Muscle layer of colon (tissue), 2 donors: ENCODE results near the gene ETAA1.

Experiments used
- H3K27ac ChIP-seq: one replicate; pipeline ENCODE4 v1.7.0; 2013; ENCODE audit warnings: low read depth, mild to moderate bottlenecking, low read length, moderate library complexity
- H3K27me3 ChIP-seq, 2 donors: one replicate each; pipeline ENCODE4 v1.7.0; 2013; ENCODE audit warnings: low read length in 2 of 2, mild to moderate bottlenecking in 2 of 2; ENCODE audit not compliant: insufficient read depth in 2 of 2, control insufficient read depth in 1 of 2
- H3K36me3 ChIP-seq: one replicate; pipeline ENCODE4 v1.7.0; 2013; ENCODE audit warnings: mild to moderate bottlenecking, low read length; ENCODE audit not compliant: insufficient read depth
- H3K4me1 ChIP-seq: one replicate; pipeline ENCODE4 v1.7.0; 2013; ENCODE audit warnings: mild to moderate bottlenecking, low read length; ENCODE audit not compliant: insufficient read depth
- H3K4me3 ChIP-seq, 2 donors: one replicate each; pipeline ENCODE4 v1.7.0; 2013; ENCODE audit warnings: low read length in 2 of 2, low read depth in 1 of 2, mild to moderate bottlenecking in 1 of 2, moderate library complexity in 1 of 2
- H3K9ac ChIP-seq: one replicate; pipeline ENCODE4 v1.7.0; 2013; ENCODE audit warnings: low read length
- H3K9me3 ChIP-seq: one replicate; pipeline ENCODE4 v1.7.0; 2013; ENCODE audit warnings: mild to moderate bottlenecking, low read length
- donor health status: abdominal sarcoma.
- donor health status: Adenocarcinoma of cecum.

ETAA1 gene

DNA sequence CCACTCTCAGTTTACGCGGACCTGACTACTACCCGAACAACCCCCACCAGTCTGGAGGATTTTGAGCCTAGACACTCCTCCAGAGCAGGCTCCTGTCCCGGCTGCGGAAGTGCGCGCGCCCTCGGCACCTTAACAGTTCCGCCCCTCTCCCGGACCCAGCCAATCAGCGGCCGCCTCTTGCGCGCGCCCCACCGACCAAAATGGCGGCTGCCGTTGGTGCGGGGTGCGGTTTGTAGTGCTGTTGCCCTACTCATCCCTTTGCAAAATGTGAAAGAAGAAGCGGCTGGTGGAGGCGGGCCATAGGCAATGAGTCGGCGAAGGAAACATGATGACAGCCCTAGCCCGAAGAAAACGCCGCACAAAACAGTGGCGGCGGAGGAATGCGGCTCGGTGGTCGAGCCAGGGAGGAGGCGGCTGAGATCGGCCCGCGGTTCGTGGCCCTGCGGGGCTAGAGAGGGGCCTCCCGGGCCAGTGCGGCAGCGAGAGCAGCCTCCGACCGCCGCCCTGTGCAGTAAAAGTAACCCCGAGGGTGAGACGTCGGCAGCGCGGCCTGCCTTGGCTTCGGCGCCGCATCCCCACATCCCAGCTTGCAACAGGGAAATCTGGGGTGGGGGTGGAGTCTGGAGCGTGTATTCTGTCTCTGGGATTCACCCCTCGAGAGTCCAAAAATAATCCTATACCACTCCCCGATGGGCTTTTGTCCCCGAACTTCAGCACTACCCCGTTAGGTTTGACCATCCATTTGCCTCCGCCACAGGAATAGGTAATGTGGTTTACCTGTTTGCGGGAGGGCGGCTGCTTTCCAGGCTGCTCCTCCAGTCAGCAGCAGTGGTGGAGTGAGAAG is at the start of gene ETAA1:
ETAA1 (plus strand) TSS at position 191 of the 844 bp plus-strand sequence; CDS start at position 307, 116 bp downstream.
- Histone ChIP-seq H3K4me1 (peaks cover 14% of the 10 kb centered on the region), H3K9me3 (no peaks in the 10 kb centered on the region), H3K36me3 (peaks cover 7% of the 10 kb centered on the region), H3K27ac (peak within 1 kb of the TSS; percentile 88), H3K27me3 (no peaks in the 10 kb centered on the region), H3K4me3 (peak within 1 kb of the TSS; percentile 85 to 87), H3K9ac (peak within 1 kb of the TSS; percentile 83)

DNA sequence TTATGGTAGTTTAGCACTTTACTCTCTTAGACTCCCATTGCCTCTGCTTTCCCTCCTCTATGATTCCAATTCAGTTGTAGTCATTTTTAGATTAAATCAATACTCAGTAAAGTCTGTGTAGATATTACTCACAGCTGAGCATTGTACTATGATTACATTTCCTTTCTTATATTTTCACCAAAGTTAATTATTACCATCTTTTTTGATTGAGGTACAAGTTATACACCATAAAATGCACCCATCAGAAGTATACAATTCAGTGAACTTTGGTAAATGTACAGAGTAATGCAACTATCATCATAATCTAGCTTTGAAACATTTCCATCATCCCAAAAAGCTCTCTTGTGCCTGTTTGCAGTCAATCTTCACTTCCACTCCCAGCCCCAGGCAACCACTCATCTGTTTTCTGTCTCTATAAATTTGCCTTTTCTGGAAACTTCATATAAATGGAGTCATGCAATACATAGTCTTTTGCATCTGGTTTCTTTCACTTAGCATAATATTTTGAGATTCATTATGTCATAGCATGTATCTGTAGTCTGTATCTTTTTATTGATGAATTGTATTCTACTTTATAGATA is 30.2 kb upstream of the ETAA1 start:
- no peaks in the 10 kb centered on the region for H3K27me3 ChIP-seq
- peaks cover 4% of the 10 kb centered on the region for H3K9me3 ChIP-seq
- H3K36me3 ChIP-seq: no peaks in the 10 kb centered on the region
- no peak overlapping the region for H3K9ac ChIP-seq
- no peaks in the 10 kb centered on the region for H3K4me1 ChIP-seq
- no peak overlapping the region for H3K27ac ChIP-seq
- no peak overlapping the region for H3K4me3 ChIP-seq

DNA sequence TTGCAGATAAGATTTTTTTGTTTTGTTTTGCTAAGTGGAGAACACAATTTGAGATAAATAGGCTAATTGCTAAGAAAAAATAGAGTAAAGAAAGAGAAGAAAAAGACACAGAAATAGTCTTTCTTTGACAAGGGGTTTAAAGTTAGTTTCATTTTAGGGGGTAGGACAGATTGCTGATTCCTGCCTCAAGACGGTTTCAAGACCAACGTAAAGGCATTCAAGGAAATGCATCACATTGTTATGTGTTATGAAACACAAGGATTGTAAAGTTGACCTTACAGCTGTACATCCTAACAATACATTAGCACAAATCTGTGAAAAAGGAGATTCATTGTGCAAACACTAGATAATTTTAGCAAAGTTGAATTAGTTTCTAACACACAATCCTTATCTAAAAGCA is 22.7 kb upstream of the ETAA1 start:
- Histone ChIP-seq H3K4me1 (peaks cover 10% of the 10 kb centered on the region), H3K9me3 (no peaks in the 10 kb centered on the region), H3K27me3 (no peaks in the 10 kb centered on the region), H3K9ac (no peak overlapping the region), H3K36me3 (no peaks in the 10 kb centered on the region), H3K27ac (no peak overlapping the region), H3K4me3 (no peak overlapping the region)

DNA sequence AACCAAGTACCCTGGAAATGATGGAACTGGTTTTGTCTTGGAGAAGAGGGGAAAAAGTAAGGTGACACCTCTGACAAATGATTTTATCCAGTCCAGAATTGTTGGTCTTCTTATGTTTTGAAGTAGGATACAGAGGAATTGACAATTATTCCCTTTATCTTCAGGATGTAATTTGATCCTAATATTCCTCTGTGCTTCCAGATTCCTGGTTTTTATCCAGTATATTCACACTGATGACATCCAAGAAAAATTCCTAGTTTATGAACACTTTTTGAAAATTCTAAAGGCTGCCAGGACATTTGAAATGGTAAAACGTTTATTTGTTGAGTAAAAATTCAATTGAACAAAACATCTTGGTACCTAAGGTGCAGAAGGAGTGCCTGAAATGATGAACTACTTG is 22.2 kb upstream of the ETAA1 start:
- Histone ChIP-seq H3K9me3 (no peaks in the 10 kb centered on the region), H3K9ac (no peak overlapping the region), H3K4me1 (peaks cover 10% of the 10 kb centered on the region), H3K27ac (no peak overlapping the region), H3K36me3 (no peaks in the 10 kb centered on the region), H3K4me3 (no peak overlapping the region), H3K27me3 (no peaks in the 10 kb centered on the region)

DNA sequence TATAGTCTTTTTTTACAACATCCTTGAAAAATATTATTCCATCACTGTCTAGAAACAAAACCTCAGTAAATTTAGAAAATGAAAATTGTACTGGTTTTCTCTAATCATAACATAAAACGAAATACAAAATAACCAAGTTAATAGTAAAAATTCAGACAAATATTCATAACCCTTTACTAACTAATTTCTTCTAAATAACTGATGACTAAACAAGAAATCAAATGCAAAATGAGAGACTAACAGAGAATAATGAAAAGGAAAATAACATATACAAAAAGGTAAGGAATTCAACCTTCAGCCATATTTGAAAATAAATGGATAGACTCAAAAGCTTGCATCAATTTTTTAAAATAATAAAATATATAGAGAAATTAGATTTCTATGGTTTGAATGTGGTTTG is 18.6 kb upstream of the ETAA1 start:
- Histone ChIP-seq H3K4me1 (peaks cover 10% of the 10 kb centered on the region), H3K4me3 (no peak overlapping the region), H3K27me3 (no peaks in the 10 kb centered on the region), H3K36me3 (no peaks in the 10 kb centered on the region), H3K9ac (no peak overlapping the region), H3K27ac (no peak overlapping the region), H3K9me3 (no peaks in the 10 kb centered on the region)

DNA sequence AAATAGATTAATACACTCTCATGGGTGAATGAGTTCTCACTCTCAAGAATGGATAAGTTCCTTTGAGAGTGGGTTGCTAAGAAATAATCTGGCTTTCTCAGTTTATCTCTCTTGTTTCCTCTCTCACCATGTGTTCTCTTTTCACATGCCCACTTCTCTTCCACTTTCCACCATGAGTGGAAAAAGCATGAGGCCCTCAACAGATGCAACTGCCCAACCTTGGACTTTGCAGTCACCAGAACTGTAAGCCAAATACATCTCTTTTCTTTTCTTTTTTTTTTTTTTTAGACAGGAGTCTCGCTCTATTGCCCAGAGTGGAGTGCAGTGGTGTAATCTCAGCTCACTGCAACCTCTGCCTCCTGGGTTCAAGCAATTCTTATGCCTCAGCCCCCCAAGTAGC is 18.1 kb upstream of the ETAA1 start:
- Histone ChIP-seq H3K4me1 (peaks cover 10% of the 10 kb centered on the region), H3K9ac (no peak overlapping the region)

DNA sequence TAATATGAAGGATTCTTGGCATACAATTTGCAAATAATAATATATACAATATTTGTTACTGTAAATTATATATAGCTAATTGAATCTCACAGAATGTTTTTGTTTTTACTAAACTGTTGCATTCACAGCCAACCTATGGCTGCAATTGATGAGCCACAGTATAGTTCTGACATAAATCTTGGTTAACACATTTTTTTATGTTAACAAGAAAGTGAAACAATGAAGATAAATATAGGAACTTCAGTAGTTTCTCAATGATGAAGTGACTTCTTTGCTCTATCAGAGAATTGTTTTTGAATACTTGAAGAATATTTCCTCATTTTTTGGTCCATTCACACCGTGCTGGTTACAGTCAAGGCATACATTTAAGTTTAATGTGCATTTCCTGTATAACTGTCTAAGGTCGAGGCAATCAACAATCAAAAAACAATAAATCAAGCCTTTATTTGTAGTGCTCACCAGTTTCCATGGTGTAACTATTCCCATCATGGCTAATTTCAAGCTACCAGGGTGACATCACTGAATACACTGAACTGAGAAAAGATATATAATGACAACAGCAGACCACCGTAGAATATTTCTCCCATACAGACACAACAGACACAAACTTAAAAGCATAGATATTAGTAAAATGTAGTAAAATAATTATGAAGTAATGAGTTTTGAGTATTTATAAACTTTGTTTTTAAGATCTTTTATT is 12.9 kb upstream of the ETAA1 start:
- Histone ChIP-seq H3K27ac (no peak overlapping the region), H3K4me3 (no peak overlapping the region), H3K4me1 (peaks cover 8% of the 10 kb centered on the region), H3K27me3 (no peaks in the 10 kb centered on the region), H3K36me3 (no peaks in the 10 kb centered on the region), H3K9ac (no peak overlapping the region), H3K9me3 (no peaks in the 10 kb centered on the region)

More for the DNA sequence above, 18.1 kb upstream of the ETAA1 start:
- no peaks in the 10 kb centered on the region for H3K36me3 ChIP-seq
- no peak overlapping the region for H3K27ac ChIP-seq
- no peak overlapping the region for H3K4me3 ChIP-seq
- no peaks in the 10 kb centered on the region for H3K27me3 ChIP-seq
- H3K9me3 ChIP-seq: no peaks in the 10 kb centered on the region

DNA sequence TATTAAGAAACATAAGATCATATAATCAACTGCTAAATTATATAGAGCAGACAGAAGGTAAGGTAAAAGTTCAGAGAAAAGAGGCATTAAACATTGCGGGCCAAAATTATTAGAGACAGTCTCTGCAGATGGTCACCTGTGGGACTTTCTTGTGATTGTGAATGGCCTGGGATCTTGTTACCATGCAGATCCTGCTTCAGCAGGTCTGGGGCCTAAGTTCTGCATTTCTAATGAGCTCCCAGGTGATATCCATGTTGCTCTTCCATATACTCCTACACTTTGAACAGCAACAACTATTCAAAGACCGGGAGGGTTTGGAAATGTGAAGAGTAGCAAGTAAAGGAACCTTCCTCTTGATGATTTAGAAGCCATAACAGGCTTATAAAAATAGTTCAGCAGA is 8.5 kb upstream of the ETAA1 start:
- no peak overlapping the region for H3K9ac ChIP-seq
- H3K27ac ChIP-seq: no peak overlapping the region
- no peaks in the 10 kb centered on the region for H3K9me3 ChIP-seq
- no peak overlapping the region for H3K4me3 ChIP-seq
- H3K27me3 ChIP-seq: no peaks in the 10 kb centered on the region
- H3K4me1 ChIP-seq: peaks cover 18% of the 10 kb centered on the region
- H3K36me3 ChIP-seq: no peaks in the 10 kb centered on the region

DNA sequence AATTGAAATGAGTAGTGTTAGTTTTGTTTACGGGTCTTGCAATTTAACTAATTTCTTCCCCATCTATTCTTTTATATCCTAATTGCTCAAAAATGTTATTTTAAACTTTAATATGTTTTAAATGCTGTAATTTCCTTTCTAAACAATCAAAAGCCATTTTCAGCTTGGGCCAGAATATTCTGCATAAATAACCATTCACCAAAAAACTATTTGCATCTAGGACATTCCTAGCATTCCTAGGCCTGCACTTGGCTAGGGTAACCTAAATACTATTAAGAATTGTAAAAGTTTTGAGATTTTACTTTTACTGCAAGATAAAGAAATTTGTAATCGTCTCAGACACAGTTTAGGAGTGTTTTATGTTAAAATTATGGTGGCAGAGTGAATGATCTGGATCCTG is 7.8 kb upstream of the ETAA1 start:
- H3K27me3 ChIP-seq: no peaks in the 10 kb centered on the region
- no peak overlapping the region for H3K27ac ChIP-seq
- no peak overlapping the region for H3K9ac ChIP-seq
- H3K4me3 ChIP-seq: no peak overlapping the region
- peaks cover 18% of the 10 kb centered on the region for H3K4me1 ChIP-seq
- no peaks in the 10 kb centered on the region for H3K9me3 ChIP-seq
- no peaks in the 10 kb centered on the region for H3K36me3 ChIP-seq

DNA sequence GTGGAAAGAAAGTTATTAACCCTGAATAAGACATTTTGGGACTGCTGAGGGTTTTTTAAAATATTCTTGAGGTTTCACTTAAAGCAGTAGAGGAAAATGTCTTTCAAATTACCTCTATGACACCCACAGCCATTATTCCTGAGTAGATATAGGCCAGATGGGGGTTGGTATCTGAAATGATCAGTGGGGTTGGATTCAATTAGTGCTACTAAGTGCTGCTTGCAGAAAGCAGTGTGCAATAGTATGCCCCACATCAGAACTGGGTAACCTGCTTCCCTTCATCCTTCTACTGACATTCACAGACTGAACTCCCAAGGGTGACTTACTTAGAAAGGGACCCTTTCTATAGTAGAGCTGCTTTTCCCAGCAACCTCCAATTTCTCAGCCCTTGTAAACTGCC is 7.3 kb upstream of the ETAA1 start:
- Histone ChIP-seq H3K36me3 (no peaks in the 10 kb centered on the region), H3K4me3 (no peak overlapping the region), H3K9ac (no peak overlapping the region), H3K4me1 (peaks cover 18% of the 10 kb centered on the region), H3K9me3 (no peaks in the 10 kb centered on the region), H3K27ac (no peak overlapping the region), H3K27me3 (no peaks in the 10 kb centered on the region)

DNA sequence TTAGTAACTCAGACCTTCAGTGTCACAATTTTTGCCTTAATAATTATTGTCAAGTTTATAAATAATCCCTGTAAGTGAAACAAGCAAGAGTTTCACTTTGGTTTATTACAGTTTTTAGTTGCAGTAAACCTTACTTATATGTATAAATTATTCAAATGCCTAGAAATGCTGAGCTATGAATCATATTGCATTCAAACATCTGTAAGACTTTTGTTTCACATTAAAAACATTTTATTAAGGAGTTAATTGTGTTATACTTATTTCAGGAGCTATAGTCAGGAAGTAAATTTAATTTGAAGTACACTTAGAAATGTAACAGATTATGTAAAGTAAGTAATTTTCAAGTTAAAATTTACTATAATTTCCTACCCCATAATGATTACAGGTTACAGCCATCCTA is 3.9 kb upstream of the ETAA1 start:
- H3K4me1 ChIP-seq: peaks cover 22% of the 10 kb centered on the region
- no peak overlapping the region for H3K9ac ChIP-seq
- no peaks in the 10 kb centered on the region for H3K27me3 ChIP-seq
- H3K36me3 ChIP-seq: no peaks in the 10 kb centered on the region
- no peaks in the 10 kb centered on the region for H3K9me3 ChIP-seq
- H3K4me3 ChIP-seq: no peak overlapping the region
- H3K27ac ChIP-seq: no peak overlapping the region
